ENCODE results near the gene PHF21B.
"Not testable (repeated sequence)": the region's sequence is repeated elsewhere in the genome, so short reads cannot be mapped to it uniquely, and the experiment has no call there.

PHF21B gene

DNA sequence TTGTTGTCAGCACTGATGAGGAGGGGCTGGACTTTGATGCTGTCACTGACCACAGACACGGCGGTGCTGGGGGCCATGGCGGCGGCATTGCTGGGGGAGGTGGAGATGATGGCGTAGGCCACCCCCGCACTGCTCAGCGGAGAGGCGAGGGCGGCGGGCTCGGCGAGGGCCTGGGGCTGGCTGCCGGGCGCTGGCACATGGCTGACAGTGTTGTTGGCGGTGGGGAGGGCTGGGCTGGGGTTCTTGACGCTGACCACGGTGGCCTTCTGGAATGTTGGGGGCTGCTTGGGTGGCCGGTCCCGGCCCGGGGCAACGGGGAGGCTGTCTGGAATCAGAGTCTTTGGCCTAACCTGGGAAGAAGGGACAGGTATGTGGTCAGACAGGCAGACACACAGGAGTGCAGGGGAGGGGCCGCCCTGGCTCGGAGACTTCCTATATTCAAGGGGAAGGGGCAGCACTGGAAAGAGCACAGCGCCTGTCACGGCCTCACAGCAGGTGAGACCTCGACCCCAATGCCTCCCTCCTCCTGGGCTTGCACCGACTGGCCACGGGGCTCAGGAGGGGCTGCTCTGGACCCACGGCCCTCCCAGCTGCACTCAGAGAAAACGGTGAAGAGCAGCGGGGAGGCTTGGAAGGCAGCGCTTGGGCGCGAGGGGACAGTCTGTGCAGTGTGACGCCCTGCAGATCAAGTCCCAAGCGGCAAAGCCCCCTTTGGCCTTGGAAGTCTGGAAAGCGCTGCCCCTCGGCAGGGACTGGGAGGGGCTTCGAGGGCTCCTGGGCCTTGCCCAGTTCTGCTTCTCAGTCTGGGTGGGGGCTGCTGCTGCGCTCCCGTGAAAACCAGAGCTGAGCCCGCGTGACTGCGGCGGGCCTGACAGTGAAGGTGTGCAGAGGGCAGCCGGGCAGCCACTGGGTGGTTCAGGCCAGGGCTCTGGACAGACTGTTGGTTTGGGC, 93.2 kb downstream of the PHF21B start:
- DNase-seq: no peak

DNA sequence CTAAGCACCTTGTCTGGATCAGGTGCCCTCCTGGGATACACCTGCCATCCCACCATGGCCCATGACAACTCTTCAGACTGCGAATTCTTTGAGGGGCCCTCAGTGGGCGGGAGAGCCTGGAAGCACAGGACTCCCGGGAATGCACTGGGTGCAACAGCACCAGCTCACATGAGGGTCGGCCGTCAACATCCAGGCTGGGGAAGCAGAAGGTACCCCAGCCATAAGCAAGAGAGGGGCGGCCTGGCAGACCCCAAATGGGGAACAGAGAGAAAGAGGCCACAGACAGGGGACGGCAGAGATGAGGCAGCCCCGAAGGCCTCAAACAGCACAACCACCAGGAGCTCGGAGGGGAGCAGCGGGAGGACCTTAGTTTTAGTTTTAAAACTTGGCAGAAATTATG, 94.4 kb downstream of the PHF21B start:
- DNase-seq: no peak

DNA sequence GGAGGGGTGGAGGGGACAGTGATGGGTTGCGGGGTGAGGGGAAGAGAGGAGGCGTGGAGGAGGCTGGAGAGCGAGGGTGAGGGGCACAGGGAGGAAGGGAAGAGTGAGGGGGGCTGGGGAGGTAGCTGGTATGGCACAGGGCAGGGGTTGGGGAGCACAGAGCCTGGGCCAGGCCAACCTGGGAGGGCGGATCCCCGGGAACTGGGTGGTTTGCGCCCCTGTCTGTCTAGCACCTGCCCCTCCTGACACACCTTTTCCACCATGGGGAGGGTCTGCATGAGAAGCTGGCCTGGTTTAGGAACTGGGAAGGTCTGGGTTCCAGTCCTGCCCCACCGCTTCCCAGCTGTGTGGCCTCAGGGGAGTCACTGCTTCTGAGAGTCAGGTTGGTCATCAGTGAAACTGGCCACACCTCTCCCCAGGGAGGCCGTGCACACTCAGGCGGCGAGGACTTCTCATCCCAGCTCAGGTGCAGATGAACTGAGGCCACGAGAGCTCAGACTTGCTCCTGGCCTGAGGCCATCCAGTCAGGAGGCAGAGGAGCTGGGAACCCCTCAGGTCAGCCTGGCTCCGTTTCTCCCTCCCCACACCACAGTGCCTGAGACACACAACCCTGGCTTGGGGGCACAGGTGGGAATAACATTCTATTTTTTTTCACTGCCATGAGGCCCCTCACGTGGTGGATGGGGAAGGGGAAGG, 95.6 kb downstream of the PHF21B start:
- no peak for DNase-seq

DNA sequence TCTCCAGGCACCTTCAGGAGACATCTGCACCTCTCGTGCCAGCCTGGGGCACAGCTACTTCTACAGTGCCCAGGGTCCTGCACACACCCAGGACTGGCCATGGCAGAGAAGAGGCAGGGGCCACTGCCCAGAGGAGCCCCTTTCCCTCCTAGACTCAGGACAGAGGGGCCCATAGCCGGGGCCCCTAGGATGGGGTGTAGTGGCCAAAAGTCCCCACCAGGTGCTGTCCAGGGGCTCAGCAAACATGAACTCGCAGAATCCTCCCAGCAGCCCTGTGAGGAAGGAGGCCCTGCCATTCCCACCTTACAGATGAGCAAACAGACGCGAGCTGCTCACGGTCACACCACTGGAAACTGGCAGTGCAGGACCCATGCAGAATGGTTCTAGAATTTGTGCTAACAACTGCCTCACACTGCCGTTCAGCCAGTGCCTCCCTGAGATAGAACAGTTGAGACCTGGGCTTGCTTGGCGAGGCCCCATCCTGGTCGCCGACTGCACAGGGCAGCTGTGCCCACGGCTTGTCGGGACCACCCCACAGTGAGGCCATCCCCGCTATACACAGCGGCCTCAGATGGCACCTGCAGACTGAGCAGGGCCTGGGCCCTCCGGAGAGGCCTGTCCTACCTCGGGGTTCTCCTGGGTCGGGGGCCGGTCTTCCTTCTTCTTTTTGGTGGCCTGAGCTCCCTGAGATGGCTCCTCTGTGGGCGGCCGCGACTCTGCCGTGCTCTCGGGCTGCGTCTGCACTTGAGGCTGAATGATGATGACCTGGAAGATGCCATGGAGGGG, 96.4 kb downstream of the PHF21B start:
- no peak for DNase-seq

DNA sequence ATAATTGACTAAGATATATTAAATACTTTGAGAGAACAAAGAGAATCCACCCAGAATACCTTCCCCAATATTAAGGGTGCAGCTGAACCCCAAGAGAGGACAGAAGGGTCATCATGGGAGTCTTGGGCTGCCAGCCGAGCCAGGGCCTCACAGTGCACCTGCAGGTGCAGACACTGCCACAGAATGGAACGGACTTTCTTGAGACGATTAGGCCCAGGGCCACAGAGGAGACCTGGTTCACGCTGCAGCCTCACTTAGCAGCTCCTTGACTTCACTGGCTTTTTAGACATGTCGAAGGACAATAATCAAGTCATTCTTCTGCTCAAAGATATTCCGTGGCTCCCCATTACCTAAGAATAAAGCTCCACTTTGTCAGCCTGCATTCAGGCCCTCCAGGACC, 100.6 kb downstream of the PHF21B start:
- no peak for DNase-seq

GRCh38 chr22:44907765-44908737, 101.8 kb downstream of the PHF21B start:
- no peak for DNase-seq

- no peak for DNase-seq
These were observed 102.7 kb downstream of the PHF21B start for GRCh38 chr22:44906999-44907644.

DNA sequence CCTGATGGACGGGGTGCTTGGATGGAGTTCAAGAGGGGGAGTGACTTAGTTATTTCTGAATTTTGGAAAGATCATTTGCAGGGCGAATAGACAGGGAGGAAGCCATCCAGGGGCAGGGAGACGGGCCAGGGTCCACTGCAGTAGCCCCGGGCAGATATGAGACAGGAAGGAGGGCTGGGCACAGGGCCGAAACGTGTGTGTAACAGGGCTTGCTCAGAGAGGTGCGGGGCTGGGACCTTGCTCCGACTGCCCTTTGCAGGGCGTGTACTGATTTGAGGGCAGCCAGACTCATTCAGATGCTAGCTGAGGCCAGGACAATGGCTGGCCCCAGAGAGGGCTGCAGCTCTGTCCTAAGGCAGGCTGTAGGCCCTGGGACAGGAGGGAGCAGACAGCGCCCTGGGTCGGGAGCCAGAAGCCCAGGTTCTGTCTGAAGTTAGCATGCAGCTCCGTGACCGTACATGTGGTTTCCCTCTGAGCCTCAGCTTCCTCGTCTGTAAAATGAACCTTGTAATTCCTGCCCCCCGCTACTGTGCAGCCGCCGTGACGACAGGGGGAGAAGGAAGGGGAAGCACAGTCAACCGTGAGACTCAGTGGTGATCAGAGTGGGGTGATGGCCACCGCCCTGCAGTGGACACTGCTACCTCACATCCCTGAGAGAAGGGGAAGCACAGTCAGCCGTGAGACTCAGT, 103.4 kb downstream of the PHF21B start:
- no peak for DNase-seq

- DNase-seq: not testable (repeated sequence)
These were observed 105.2 kb downstream of the PHF21B start for GRCh38 chr22:44904492-44905152.

- DNase-seq: not testable (repeated sequence)
These were observed 106.6 kb downstream of the PHF21B start for GRCh38 chr22:44903164-44903563.

DNA sequence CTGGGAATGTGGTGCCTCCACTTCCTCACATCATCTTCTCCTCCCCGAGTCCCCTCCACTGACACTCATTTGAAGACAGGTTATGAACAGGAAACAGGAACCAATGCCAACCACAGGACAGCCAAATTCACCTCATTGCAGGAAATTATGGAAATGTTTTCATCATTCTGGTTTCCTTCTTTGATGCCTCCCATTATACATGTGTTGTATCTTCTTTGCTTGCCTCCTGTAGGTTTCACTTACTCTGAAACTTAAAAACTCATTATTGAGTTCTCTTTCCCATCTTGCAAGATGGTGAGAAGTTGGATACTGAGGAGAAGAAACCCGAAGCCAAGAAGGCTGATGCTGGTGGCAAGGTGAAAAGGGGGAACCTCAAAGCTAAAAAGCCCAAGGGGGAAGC, 108.5 kb downstream of the PHF21B start:
- DNase-seq: no peak

- no peak for DNase-seq
These were observed 111.6 kb downstream of the PHF21B start for GRCh38 chr22:44898236-44898635.

- no peak for DNase-seq
These were observed 114.3 kb downstream of the PHF21B start for GRCh38 chr22:44895296-44896055.

GRCh38 chr22:44894782-44895181, 115.0 kb downstream of the PHF21B start:
- DNase-seq: no peak

GRCh38 chr22:44894321-44894720, 115.5 kb downstream of the PHF21B start:
- DNase-seq: no peak

DNA sequence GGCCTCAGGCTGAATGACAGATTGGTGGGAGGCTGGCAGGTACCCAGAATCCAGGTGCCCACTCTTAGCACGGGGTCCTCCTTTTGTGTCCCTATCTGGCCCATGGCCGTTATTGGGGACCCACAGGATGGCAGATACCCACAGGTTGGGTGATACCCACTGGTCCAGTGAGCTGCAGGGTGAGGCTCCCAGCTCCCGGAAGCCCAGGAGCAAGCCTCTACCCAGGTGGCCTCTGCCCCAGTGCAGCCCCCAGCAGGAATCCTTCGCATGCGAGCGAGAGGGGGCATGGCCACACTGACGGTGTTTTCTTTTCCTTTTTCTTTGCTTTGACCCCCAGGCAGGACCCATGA, 116.1 kb downstream of the PHF21B start:
- DNase-seq: no peak

- no peak for DNase-seq
These were observed 116.7 kb downstream of the PHF21B start for GRCh38 chr22:44892803-44893730.

DNA sequence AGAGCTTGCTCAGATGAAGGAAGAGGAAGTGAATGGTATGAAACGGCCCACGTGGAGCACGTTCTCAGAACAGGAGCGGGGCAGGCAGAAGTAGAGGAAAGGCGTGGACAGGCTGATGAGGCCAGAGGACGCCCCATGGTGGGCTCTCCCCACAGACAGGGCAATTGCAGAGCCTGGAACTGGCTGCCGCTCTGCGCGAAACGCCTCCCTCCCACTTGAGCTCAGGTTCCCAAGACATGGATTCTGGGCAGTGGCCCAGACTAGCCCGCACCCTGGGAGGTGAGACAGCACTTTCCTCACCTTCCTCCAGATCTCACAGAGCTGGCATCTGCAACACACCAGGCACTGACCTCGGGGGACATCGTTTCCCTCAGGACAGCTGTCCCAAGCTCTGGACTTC, 117.6 kb downstream of the PHF21B start:
- no peak for DNase-seq

Measured in hippocampal formation (tissue), 2 donors.